GM23338 (cell line): ENCODE measurements around the gene GRK4. TPM values are rescaled to one million over a fixed set of nuclear protein-coding genes. Genes with fewer than 3 reads are reported as not detected.

Experiments
- ATAC-seq: fragments of 200-7000 bp; cut with Tn5 transposase; 3 replicates; pipeline ENCODE4 v1.9.1; 2020
- DNase-seq: peaks from one replicate; pipeline ENCODE4 v3.0.0-alpha.2; 2015; ENCODE audit warnings: low spot score
- H2AFZ ChIP-seq: fragments of 200-600 bp; sonication (generic); 2 replicates; pipeline ENCODE4 v1.8.0; 2016; ENCODE audit warnings: antibody characterized with exemption, mild to moderate bottlenecking, moderate library complexity
- H3F3A ChIP-seq: fragments of 200-600 bp; sonication (generic); replicated peaks from 2 replicates; pipeline ENCODE4 v1.8.0; 2017; ENCODE audit warnings: antibody characterized with exemption, mixed run types, low read depth
- H3K27ac ChIP-seq: fragments of 200-600 bp; sonication (generic); 2 replicates; pipeline ENCODE4 v1.6.1; 2016; ENCODE audit warnings: low read depth
- H3K27me3 ChIP-seq: fragments of 200-600 bp; sonication (generic); 2 replicates; pipeline ENCODE4 v1.8.0; 2016; ENCODE audit warnings: mild to moderate bottlenecking, mixed run types, moderate library complexity; ENCODE audit not compliant: insufficient read depth
- H3K36me3 ChIP-seq: fragments of 200-600 bp; sonication (generic); 2 replicates; pipeline ENCODE4 v1.8.0; 2016; ENCODE audit warnings: mild to moderate bottlenecking; ENCODE audit not compliant: insufficient read depth
- H3K4me1 ChIP-seq: fragments of 200-600 bp; sonication (generic); 2 replicates; pipeline ENCODE4 v1.8.0; 2016; ENCODE audit warnings: mild to moderate bottlenecking, moderate library complexity; ENCODE audit not compliant: insufficient read depth
- H3K4me2 ChIP-seq: fragments of 200-600 bp; sonication (generic); 2 replicates; pipeline ENCODE4 v1.7.1; 2017; ENCODE audit warnings: mixed run types
- H3K4me3 ChIP-seq: fragments of 200-600 bp; sonication (generic); 2 replicates; pipeline ENCODE4 v1.6.1; 2016; ENCODE audit warnings: mixed run types
- H3K79me2 ChIP-seq: fragments of 200-600 bp; sonication (generic); replicated peaks from 2 replicates; pipeline ENCODE4 v1.8.0; 2017; ENCODE audit warnings: mild to moderate bottlenecking; ENCODE audit not compliant: insufficient read depth
- H3K9me2 ChIP-seq: fragments of 200-600 bp; sonication (generic); 2 replicates; pipeline ENCODE4 v1.8.0; 2017; ENCODE audit not compliant: insufficient read depth
- H4K20me1 ChIP-seq: fragments of 200-600 bp; sonication (generic); replicated peaks from 2 replicates; pipeline ENCODE4 v1.8.0; 2017; ENCODE audit warnings: mild to moderate bottlenecking; ENCODE audit not compliant: insufficient read depth
- H3K27ac Mint-ChIP-seq: 2 replicates; pipeline ENCODE4 v1.8.0; 2020; ENCODE audit warnings: inconsistent platforms, mild to moderate bottlenecking, moderate library complexity, mixed read lengths
- H3K27me3 Mint-ChIP-seq: 3 replicates; pipeline ENCODE4 v1.8.0; 2022; ENCODE audit warnings: low read depth, mild to moderate bottlenecking, moderate library complexity, mixed read lengths, inconsistent platforms; ENCODE audit not compliant: insufficient read depth, poor library complexity
- H3K36me3 Mint-ChIP-seq: 3 replicates; pipeline ENCODE4 v1.8.0; 2021; ENCODE audit warnings: low read depth, mild to moderate bottlenecking, inconsistent platforms, moderate library complexity, mixed read lengths
- H3K4me1 Mint-ChIP-seq: 3 replicates; pipeline ENCODE4 v1.8.0; 2020; ENCODE audit warnings: mild to moderate bottlenecking, inconsistent platforms, mixed read lengths
- H3K4me3 Mint-ChIP-seq: 3 replicates; pipeline ENCODE4 v1.8.0; 2021; ENCODE audit warnings: moderate library complexity, mild to moderate bottlenecking, inconsistent platforms, mixed read lengths
- H3K9me3 Mint-ChIP-seq: 3 replicates; pipeline ENCODE4 v1.8.0; 2020; ENCODE audit warnings: moderate library complexity, mild to moderate bottlenecking, inconsistent platforms, mixed read lengths
- EZH2phosphoT487 ChIP-seq: fragments of 200-600 bp; sonication (generic); IDR thresholded peaks from one replicate; pipeline ENCODE4 v1.8.1; 2018; ENCODE audit warnings: antibody characterized with exemption; ENCODE audit not compliant: unreplicated experiment
- POLR2AphosphoS5 ChIP-seq: IDR thresholded peaks from 2 replicates; pipeline ENCODE4 v1.6.1; 2016; ENCODE audit warnings: antibody characterized with exemption, low read depth
- ZNF114 ChIP-seq: fragments of 250-450 bp; sonication (Bioruptor Pico); IDR thresholded peaks from 2 replicates; pipeline ENCODE4 v1.5.0; 2020; ENCODE audit warnings: mild to moderate bottlenecking, moderate library complexity
- polyA plus RNA-seq: library from polyadenylated mRNA; unstranded; fragments of >200 nt; fragmentation: Nextera tagmentation; extraction: Ambion mirVana; gene quantifications from 2 replicates; pipeline ENCODE4 v1.2.1, GENCODE V29; 2016
- total RNA-seq: library from RNA; depleted of rRNA; stranded (reverse); fragments of >200 nt; shearing (Covaris generic); gene quantifications from 2 replicates; pipeline ENCODE4 v1.2.3, GENCODE V29; 2014
- TF ChIP-seq, protein P1 (sequence below), 2 experiments: fragments of 200-600 bp in 1 of 2; sonication (generic) in 1 of 2; conservative IDR thresholded peaks; 2 replicates each; pipeline versions ENCODE4 v1.5.1 to v1.6.1; 2016 to 2017; ENCODE audit warnings: antibody characterized with exemption in 2 of 2, low read depth in 2 of 2, mild to moderate bottlenecking in 2 of 2, moderate library complexity in 1 of 2
- TF ChIP-seq, protein P2 (sequence below): IDR thresholded peaks from one replicate; pipeline ENCODE4 v1.6.1; 2018; ENCODE audit warnings: antibody characterized with exemption; ENCODE audit not compliant: unreplicated experiment

GRK4 gene
- total and polyA plus RNA-seq, 2 experiments from 2014 or later, result 1.3 to 1.4 TPM

DNA sequence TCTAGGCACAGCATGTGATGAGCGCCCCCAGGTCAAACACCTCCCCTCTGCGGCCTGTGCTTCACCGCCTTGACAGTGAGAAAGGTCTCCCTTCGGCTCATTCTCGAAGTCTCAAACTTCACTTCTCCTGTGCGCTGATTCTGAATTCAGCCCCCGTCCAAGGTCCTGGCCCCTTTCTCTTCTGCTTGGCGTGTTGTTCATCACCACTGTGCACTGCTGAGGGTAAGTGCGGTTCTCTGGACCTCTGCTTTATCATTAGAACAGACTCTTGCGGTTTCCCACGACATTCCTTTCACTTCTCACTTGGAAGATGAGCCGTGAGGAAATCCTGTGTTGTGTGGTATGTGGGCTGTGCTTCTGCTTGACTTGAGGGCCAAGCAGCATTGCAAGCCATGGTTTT is 99.1 kb downstream of the GRK4 start (continued):
- TF ChIP-seq, protein P1, sequence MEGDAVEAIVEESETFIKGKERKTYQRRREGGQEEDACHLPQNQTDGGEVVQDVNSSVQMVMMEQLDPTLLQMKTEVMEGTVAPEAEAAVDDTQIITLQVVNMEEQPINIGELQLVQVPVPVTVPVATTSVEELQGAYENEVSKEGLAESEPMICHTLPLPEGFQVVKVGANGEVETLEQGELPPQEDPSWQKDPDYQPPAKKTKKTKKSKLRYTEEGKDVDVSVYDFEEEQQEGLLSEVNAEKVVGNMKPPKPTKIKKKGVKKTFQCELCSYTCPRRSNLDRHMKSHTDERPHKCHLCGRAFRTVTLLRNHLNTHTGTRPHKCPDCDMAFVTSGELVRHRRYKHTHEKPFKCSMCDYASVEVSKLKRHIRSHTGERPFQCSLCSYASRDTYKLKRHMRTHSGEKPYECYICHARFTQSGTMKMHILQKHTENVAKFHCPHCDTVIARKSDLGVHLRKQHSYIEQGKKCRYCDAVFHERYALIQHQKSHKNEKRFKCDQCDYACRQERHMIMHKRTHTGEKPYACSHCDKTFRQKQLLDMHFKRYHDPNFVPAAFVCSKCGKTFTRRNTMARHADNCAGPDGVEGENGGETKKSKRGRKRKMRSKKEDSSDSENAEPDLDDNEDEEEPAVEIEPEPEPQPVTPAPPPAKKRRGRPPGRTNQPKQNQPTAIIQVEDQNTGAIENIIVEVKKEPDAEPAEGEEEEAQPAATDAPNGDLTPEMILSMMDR (conservative IDR thresholded peaks at IDR 0.05; ENCODE audit: low read depth in 2 of 2), result no peak
- TF ChIP-seq, protein P2, sequence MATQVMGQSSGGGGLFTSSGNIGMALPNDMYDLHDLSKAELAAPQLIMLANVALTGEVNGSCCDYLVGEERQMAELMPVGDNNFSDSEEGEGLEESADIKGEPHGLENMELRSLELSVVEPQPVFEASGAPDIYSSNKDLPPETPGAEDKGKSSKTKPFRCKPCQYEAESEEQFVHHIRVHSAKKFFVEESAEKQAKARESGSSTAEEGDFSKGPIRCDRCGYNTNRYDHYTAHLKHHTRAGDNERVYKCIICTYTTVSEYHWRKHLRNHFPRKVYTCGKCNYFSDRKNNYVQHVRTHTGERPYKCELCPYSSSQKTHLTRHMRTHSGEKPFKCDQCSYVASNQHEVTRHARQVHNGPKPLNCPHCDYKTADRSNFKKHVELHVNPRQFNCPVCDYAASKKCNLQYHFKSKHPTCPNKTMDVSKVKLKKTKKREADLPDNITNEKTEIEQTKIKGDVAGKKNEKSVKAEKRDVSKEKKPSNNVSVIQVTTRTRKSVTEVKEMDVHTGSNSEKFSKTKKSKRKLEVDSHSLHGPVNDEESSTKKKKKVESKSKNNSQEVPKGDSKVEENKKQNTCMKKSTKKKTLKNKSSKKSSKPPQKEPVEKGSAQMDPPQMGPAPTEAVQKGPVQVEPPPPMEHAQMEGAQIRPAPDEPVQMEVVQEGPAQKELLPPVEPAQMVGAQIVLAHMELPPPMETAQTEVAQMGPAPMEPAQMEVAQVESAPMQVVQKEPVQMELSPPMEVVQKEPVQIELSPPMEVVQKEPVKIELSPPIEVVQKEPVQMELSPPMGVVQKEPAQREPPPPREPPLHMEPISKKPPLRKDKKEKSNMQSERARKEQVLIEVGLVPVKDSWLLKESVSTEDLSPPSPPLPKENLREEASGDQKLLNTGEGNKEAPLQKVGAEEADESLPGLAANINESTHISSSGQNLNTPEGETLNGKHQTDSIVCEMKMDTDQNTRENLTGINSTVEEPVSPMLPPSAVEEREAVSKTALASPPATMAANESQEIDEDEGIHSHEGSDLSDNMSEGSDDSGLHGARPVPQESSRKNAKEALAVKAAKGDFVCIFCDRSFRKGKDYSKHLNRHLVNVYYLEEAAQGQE, result no peak
- TF ChIP-seq ZNF114 (CRISPR knock-in tag) (no peak), POLR2AphosphoS5 (no peak), EZH2phosphoT487 (no peak)

DNA sequence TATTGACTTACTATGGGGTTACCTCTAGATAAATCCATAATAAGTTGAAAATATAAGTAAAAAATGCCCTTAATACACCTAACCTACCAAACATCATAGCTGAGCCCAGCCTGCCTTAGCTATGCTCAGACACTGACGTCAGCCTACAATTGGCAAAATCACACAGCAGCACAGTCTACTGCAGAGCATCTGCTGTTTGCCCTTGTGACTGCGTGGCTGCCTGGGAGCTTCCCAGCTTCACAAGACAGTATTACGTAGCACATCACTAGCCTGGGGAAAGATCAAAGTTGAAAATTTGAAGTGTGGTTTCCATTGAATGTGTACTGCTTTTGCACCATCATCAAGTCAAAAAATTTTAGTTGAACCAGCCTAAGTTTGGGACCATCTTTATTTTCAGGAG is 102.2 kb downstream of the GRK4 start:
- peaks cover 8% of the 10 kb centered on the region; the same call in 2 of the 3 replicates for H3K4me1 Mint-ChIP-seq
- no peak overlapping the region for H3K4me3 Mint-ChIP-seq
- ATAC-seq, result no peak

More for the DNA sequence above, 102.2 kb downstream of the GRK4 start:
- Histone ChIP-seq H3K27ac (no peak overlapping the region), H3K36me3 (no peaks in the 10 kb centered on the region), H3K27me3 (no peaks in the 10 kb centered on the region), H3K9me2 (peaks cover 5% of the 10 kb centered on the region; the same call in 1 of the 2 replicates), H2AFZ (no peak overlapping the region), H3K4me2 (no peak overlapping the region), H4K20me1 (no peaks in the 10 kb centered on the region), H3F3A (no peaks in the 10 kb centered on the region), H3K4me1 (no peaks in the 10 kb centered on the region), H3K4me3 (no peak overlapping the region), H3K79me2 (no peaks in the 10 kb centered on the region)
- no peak overlapping the region for H3K27ac Mint-ChIP-seq
- H3K27me3 Mint-ChIP-seq, result peaks cover 15% of the 10 kb centered on the region
- DNase-seq, result no peak
- H3K36me3 Mint-ChIP-seq, result no peaks in the 10 kb centered on the region
- peaks cover 5% of the 10 kb centered on the region; the same call in 1 of the 3 replicates for H3K9me3 Mint-ChIP-seq
- TF ChIP-seq, protein P2, result no peak
